HCT116 (cell line): Measurements from ENCODE around the gene CDHR4. TPM values are rescaled to one million over a fixed set of nuclear protein-coding genes. Genes with fewer than 3 reads are reported as not detected.

Experiments
- ATAC-seq: fragments of 200-7000 bp; cut with Tn5 transposase; 2 replicates; pipeline ENCODE4 v1.9.1; 2020; ENCODE audit warnings: mild to moderate bottlenecking, moderate library complexity
- BruUV-seq: library from RNA; stranded (reverse); fragments of 400-500 nt; replicated peaks from 2 replicates; lab custom pipeline; 2021; lab: Mats Ljungman, UMichigan
- CTCF ChIA-PET: fragments of 300-600 bp; sonication (Branson Sonifier 250); formaldehyde crosslinking; loops from one replicate; lab custom pipeline; 2021; ENCODE audit warnings: antibody characterized with exemption; lab: Charles Lee
- POLR2A ChIA-PET: fragments of 300-600, 350-600 bp; sonication (Branson Sonifier 250); formaldehyde crosslinking; loops from one replicate; lab custom pipeline; 2021; ENCODE audit warnings: antibody characterized with exemption; lab: Charles Lee
- RAD21 ChIA-PET, 2 experiments: fragments of 300-600 bp; sonication (Branson Sonifier 250); formaldehyde crosslinking; loops; one replicate each; lab custom pipeline; 2023; ENCODE audit warnings: low total read pairs in 2 of 2; ENCODE audit not compliant: uncharacterized antibody in 2 of 2, unreplicated experiment in 2 of 2, low non-redundant PET in 1 of 2; lab: Charles Lee
- DNase-seq: peaks from one replicate; pipeline ENCODE4 v3.0.0-alpha.2; 2010; ENCODE audit warnings: low read depth, low spot score
- H2AFZ ChIP-seq: fragments of 200-600 bp; shearing (Covaris generic), sonication (generic); 2 replicates; pipeline ENCODE4 v1.6.1; 2017; ENCODE audit warnings: low read depth, mixed run types, mixed read lengths, antibody characterized with exemption, low read length; ENCODE audit not compliant: poor library complexity, severe bottlenecking
- H3K27ac ChIP-seq: 2 replicates; pipeline ENCODE4 v1.5.1; 2012; ENCODE audit warnings: low read depth, low read length
- H3K27me3 ChIP-seq: fragments of 200-600 bp; sonication (generic); 2 replicates; pipeline ENCODE4 v1.6.1; 2016; ENCODE audit warnings: mixed run types, low read length, mixed read lengths; ENCODE audit not compliant: insufficient read depth
- H3K36me3 ChIP-seq, 2 experiments: fragments of 200-500 bp in 1 of 2; fragments of 200-600 bp in 1 of 2; sonication (Bioruptor generic) in 1 of 2; sonication (generic) in 1 of 2; 2 replicates each; pipeline versions ENCODE4 v1.5.1 to v1.6.1; 2014 to 2016; ENCODE audit warnings: low read length in 2 of 2, inconsistent platforms in 1 of 2, mixed read lengths in 1 of 2, mixed run types in 1 of 2; ENCODE audit not compliant: insufficient read depth in 2 of 2, control insufficient read depth in 1 of 2
- H3K4me1 ChIP-seq, 2 experiments: fragments of 200-600 bp in 1 of 2; sonication (generic) in 1 of 2; 2 replicates each; pipeline versions ENCODE4 v1.5.1 to v1.6.1; 2012 to 2017; ENCODE audit warnings: low read length in 2 of 2, inconsistent platforms in 1 of 2, mild to moderate bottlenecking in 1 of 2, mixed read lengths in 1 of 2, mixed run types in 1 of 2, moderate library complexity in 1 of 2; ENCODE audit not compliant: insufficient read depth in 2 of 2, control insufficient read depth in 1 of 2
- H3K4me2 ChIP-seq: fragments of 200-600 bp; sonication (generic); 2 replicates; pipeline ENCODE4 v1.6.1; 2017; ENCODE audit warnings: mixed run types, low read length, mixed read lengths
- H3K4me3 ChIP-seq, 2 experiments: fragments of 200-600 bp in 1 of 2; sonication (generic) in 1 of 2; replicated peaks in 1 of 2; 2 replicates each; pipeline ENCODE4 v1.5.1; 2011 to 2016; ENCODE audit warnings: low read length in 2 of 2, control low read depth in 1 of 2, low read depth in 1 of 2, mild to moderate bottlenecking in 1 of 2, mixed read lengths in 1 of 2, mixed run types in 1 of 2
- H3K79me2 ChIP-seq: fragments of 200-600 bp; sonication (generic); 2 replicates; pipeline ENCODE4 v1.6.1; 2017; ENCODE audit warnings: mild to moderate bottlenecking, mixed run types, low read length, moderate library complexity, mixed read lengths; ENCODE audit not compliant: insufficient read depth
- H3K9ac ChIP-seq: fragments of 200-600 bp; sonication (generic); 2 replicates; pipeline ENCODE4 v1.6.1; 2016; ENCODE audit warnings: low read length, mixed read lengths
- H3K9me2 ChIP-seq: fragments of 200-600 bp; sonication (generic), shearing (Covaris generic); 2 replicates; pipeline ENCODE4 v1.6.1; 2017; ENCODE audit warnings: mixed run types, mild to moderate bottlenecking, moderate library complexity; ENCODE audit not compliant: insufficient read depth
- H3K9me3 ChIP-seq, 2 experiments: fragments of 200-500 bp in 1 of 2; fragments of 200-600 bp in 1 of 2; sonication (Bioruptor generic) in 1 of 2; sonication (generic) in 1 of 2; 2 replicates each; pipeline ENCODE4 v1.6.1; 2014 to 2017; ENCODE audit warnings: low read length in 2 of 2, mixed read lengths in 2 of 2, inconsistent platforms in 1 of 2, low read depth in 1 of 2, mild to moderate bottlenecking in 1 of 2, mixed run types in 1 of 2, moderate library complexity in 1 of 2; ENCODE audit not compliant: control insufficient read depth in 1 of 2, insufficient read depth in 1 of 2
- H4K20me1 ChIP-seq: fragments of 200-600 bp; sonication (generic), shearing (Covaris generic); 2 replicates; pipeline ENCODE4 v1.6.1; 2017; ENCODE audit warnings: mixed run types, mild to moderate bottlenecking, moderate library complexity; ENCODE audit not compliant: insufficient read depth
- EGR1 ChIP-seq: IDR thresholded peaks from 2 replicates; pipeline ENCODE4 v1.6.1; 2012; ENCODE audit warnings: low read depth
- RAD21 ChIP-seq: IDR thresholded peaks from 2 replicates; pipeline ENCODE4 v1.6.1; 2012; ENCODE audit warnings: low read depth, mild to moderate bottlenecking
- SIN3A ChIP-seq: IDR thresholded peaks from 2 replicates; pipeline ENCODE4 v1.6.1; 2012; ENCODE audit warnings: low read depth
- SRF ChIP-seq: IDR thresholded peaks from 2 replicates; pipeline ENCODE4 v1.6.1; 2012; ENCODE audit warnings: low read depth
- intact Hi-C: fragments of 100-400 bp; cut with micrococcal nuclease; formaldehyde crosslinking; loops from 2 replicates; pipeline ENCODE4 v1.10.0; 2022
- total RNA-seq: library from RNA; stranded (reverse); gene quantifications from one replicate; pipeline ENCODE4 v1.2.1, GENCODE V29; 2021; ENCODE audit not compliant: unreplicated experiment
- TF ChIP-seq, protein P1 (sequence below): IDR thresholded peaks from 2 replicates; pipeline ENCODE4 v1.6.1; 2012
- TF ChIP-seq, protein P2 (sequence below): IDR thresholded peaks from 2 replicates; pipeline ENCODE4 v1.6.1; 2012
- TF ChIP-seq, protein P3 (sequence below): IDR thresholded peaks from 2 replicates; pipeline ENCODE4 v1.6.1; 2012; ENCODE audit warnings: low read depth
- TF ChIP-seq, protein P4 (sequence below), 3 experiments: fragments of 200-600 bp in 1 of 3; sonication (generic) in 1 of 3; IDR thresholded peaks in 2 of 3; conservative IDR thresholded peaks in 1 of 3; 2 replicates each; pipeline ENCODE4 v1.5.1; 2012 to 2017; ENCODE audit warnings: low read depth in 2 of 3, low read length in 2 of 3, antibody characterized with exemption in 1 of 3, borderline replicate concordance in 1 of 3, control low read depth in 1 of 3, mild to moderate bottlenecking in 1 of 3, mixed read lengths in 1 of 3, mixed run types in 1 of 3, moderate library complexity in 1 of 3; ENCODE audit not compliant: insufficient read depth in 1 of 3

CDHR4 gene
- total RNA-seq, 1 experiment from 2014 or later = not detected

DNA sequence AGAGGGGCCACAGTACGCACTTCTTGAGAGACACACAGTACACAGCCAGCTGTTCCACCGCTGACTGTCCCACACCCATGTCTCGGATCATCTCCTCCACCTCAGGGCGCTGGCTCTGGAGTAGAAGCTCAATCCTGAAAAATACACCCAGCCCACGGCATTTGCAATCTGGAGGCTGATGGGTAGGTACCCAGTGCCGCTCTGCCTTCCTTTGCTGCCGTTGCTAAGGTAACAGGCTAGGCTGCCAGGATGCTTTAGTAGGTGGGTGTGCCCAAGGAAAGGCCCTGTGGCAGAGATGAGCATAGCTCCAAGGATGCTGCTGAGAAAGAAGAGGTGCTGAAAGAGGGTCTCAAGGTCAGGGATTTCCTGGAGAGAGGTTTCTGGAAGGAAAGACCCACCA lies 42.1 kb upstream of the CDHR4 start:
- no peaks in the 10 kb centered on the region for H3K27me3 ChIP-seq
- ChIA-PET CTCF (interaction anchor here (1.7 to 2.8 kb wide), 4 partner anchors 39 to 302 kb away, joined by 5 to 13 read pairs (median 8); partner anchors contain the start of gene INKA1), POLR2A (no interaction called here), RAD21 (no interaction called here)
- no peak overlapping the region for H3K27ac ChIP-seq
- H3K9ac ChIP-seq = no peak overlapping the region
- no peak for ATAC-seq
- no peak for DNase-seq
- no peak overlapping the region for H3K4me2 ChIP-seq
- no TSS peak for BruUV-seq
- TF ChIP-seq, protein P1, sequence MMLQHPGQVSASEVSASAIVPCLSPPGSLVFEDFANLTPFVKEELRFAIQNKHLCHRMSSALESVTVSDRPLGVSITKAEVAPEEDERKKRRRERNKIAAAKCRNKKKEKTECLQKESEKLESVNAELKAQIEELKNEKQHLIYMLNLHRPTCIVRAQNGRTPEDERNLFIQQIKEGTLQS = no peak
- TF ChIP-seq SRF = no peak
- H3K79me2 ChIP-seq = no peaks in the 10 kb centered on the region
- peaks cover 4 to 10% of the 10 kb centered on the region in 2 experiments; a peak in 1 of 4 replicates for H3K4me1 ChIP-seq
- no peaks in the 10 kb centered on the region for H3K9me3 ChIP-seq
- intact Hi-C loops = loop anchor here (1.0 kb wide), 1 partner anchor 64 kb away; no protein-coding TSS in a partner anchor
- no peaks in the 10 kb centered on the region for H3K9me2 ChIP-seq
- no peak overlapping the region for H2AFZ ChIP-seq
- H3K4me3 ChIP-seq = no peak overlapping the region
- H3K36me3 ChIP-seq = peaks cover 13 to 31% of the 10 kb centered on the region in 2 experiments; a peak in 2 of 4 replicates
- H4K20me1 ChIP-seq = no peaks in the 10 kb centered on the region; the same call in 1 of the 2 replicates

DNA sequence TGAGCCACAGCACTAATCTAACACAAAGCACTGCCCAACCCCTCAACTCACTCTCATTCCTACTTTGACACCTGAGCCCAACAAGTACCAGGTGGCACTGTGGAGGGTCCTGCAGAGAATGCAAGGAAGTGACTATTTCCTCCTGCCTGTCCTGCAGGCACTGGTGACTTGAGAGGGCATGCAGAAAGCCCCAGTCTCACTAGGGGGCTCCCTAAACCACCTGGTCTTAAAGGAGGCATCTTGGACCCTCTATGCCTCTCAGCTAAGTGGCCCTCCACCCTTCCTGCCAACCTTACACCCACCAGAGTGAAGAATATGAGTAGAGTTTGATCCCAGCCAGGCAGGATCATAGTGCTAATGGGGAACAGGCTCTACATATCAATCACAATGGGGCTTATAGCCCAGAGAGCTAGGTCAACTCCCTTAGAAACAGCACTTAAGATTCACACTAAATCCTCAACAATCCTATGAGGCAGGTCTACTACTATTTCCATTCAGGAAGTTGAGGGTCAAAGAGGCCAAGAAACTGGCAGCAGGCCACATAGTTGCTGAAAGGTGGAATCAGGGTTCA lies 41.5 kb upstream of the CDHR4 start:
- Histone ChIP-seq H3K9me2 (no peaks in the 10 kb centered on the region), H4K20me1 (no peaks in the 10 kb centered on the region; the same call in 1 of the 2 replicates), H3K4me2 (no peak overlapping the region), H3K9me3 (no peaks in the 10 kb centered on the region), H3K79me2 (no peaks in the 10 kb centered on the region), H3K27ac (no peak overlapping the region), H2AFZ (no peak overlapping the region), H3K4me1 (peaks cover 4 to 10% of the 10 kb centered on the region in 2 experiments; a peak in 1 of 4 replicates), H3K27me3 (no peaks in the 10 kb centered on the region), H3K36me3 (peaks cover 13 to 34% of the 10 kb centered on the region in 2 experiments; a peak in 3 of 4 replicates), H3K9ac (no peak overlapping the region), H3K4me3 (no peak overlapping the region)
- ChIA-PET RAD21 (no interaction called here), POLR2A (no interaction called here), CTCF (interaction anchor here (1.7 to 2.8 kb wide), 4 partner anchors 39 to 302 kb away, joined by 5 to 13 read pairs (median 8); partner anchors contain the start of gene INKA1)
- no TSS peak for BruUV-seq
- ATAC-seq (peak; percentile 74), DNase-seq (peak; percentile 33)
- intact Hi-C loops = loop anchor here (1.0 kb wide), 1 partner anchor 65 kb away; no protein-coding TSS in a partner anchor
- TF ChIP-seq, protein P1 = no peak
- TF ChIP-seq EGR1 (no peak), SIN3A (no peak), RAD21 (peak; percentile 89)
- TF ChIP-seq, protein P2, sequence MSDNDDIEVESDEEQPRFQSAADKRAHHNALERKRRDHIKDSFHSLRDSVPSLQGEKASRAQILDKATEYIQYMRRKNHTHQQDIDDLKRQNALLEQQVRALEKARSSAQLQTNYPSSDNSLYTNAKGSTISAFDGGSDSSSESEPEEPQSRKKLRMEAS = no peak
- TF ChIP-seq, protein P3, sequence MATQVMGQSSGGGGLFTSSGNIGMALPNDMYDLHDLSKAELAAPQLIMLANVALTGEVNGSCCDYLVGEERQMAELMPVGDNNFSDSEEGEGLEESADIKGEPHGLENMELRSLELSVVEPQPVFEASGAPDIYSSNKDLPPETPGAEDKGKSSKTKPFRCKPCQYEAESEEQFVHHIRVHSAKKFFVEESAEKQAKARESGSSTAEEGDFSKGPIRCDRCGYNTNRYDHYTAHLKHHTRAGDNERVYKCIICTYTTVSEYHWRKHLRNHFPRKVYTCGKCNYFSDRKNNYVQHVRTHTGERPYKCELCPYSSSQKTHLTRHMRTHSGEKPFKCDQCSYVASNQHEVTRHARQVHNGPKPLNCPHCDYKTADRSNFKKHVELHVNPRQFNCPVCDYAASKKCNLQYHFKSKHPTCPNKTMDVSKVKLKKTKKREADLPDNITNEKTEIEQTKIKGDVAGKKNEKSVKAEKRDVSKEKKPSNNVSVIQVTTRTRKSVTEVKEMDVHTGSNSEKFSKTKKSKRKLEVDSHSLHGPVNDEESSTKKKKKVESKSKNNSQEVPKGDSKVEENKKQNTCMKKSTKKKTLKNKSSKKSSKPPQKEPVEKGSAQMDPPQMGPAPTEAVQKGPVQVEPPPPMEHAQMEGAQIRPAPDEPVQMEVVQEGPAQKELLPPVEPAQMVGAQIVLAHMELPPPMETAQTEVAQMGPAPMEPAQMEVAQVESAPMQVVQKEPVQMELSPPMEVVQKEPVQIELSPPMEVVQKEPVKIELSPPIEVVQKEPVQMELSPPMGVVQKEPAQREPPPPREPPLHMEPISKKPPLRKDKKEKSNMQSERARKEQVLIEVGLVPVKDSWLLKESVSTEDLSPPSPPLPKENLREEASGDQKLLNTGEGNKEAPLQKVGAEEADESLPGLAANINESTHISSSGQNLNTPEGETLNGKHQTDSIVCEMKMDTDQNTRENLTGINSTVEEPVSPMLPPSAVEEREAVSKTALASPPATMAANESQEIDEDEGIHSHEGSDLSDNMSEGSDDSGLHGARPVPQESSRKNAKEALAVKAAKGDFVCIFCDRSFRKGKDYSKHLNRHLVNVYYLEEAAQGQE = no peak
- TF ChIP-seq, protein P4, sequence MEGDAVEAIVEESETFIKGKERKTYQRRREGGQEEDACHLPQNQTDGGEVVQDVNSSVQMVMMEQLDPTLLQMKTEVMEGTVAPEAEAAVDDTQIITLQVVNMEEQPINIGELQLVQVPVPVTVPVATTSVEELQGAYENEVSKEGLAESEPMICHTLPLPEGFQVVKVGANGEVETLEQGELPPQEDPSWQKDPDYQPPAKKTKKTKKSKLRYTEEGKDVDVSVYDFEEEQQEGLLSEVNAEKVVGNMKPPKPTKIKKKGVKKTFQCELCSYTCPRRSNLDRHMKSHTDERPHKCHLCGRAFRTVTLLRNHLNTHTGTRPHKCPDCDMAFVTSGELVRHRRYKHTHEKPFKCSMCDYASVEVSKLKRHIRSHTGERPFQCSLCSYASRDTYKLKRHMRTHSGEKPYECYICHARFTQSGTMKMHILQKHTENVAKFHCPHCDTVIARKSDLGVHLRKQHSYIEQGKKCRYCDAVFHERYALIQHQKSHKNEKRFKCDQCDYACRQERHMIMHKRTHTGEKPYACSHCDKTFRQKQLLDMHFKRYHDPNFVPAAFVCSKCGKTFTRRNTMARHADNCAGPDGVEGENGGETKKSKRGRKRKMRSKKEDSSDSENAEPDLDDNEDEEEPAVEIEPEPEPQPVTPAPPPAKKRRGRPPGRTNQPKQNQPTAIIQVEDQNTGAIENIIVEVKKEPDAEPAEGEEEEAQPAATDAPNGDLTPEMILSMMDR (IDR thresholded peaks at IDR 0.05 in 2 of 3, conservative IDR thresholded peaks at IDR 0.05 in 1 of 3; ENCODE audit: borderline replicate concordance in 1 of 3, insufficient read depth in 1 of 3, low read depth in 2 of 3, low read length in 2 of 3) = peak; percentile 58 to 69 (median 66); a peak in 5 of 6 replicates
